Left lobe of liver (tissue), 2 donors: Measurements from ENCODE around the gene TNRC6A. TPM values are rescaled to one million over a fixed set of nuclear protein-coding genes. Genes with fewer than 3 reads are reported as not detected.
"Not testable (repeated sequence)": the region's sequence is repeated elsewhere in the genome, so short reads cannot be mapped to it uniquely, and the experiment has no call there.

Experiments
- ATAC-seq: fragments of 200-7000 bp; cut with Tn5 transposase; one replicate; pipeline ENCODE4 v1.9.1; 2020; ENCODE audit warnings: mild to moderate bottlenecking, moderate library complexity
- DNase-seq: peaks from one replicate; pipeline ENCODE4 v3.0.0-alpha.2; 2020; ENCODE audit warnings: low spot score
- total RNA-seq: library from RNA; stranded (reverse); gene quantifications from one replicate; pipeline ENCODE4 v1.2.1, GENCODE V29; 2021
- donor health status: DM: no; HTN: no; CAD: no; lungs with moderate emphysema.
- donor health status: DM: no; HTN: yes; CAD: no.

TNRC6A gene
- total RNA-seq, 1 donor from 2014 or later, result 33.7 TPM

- DNase-seq (no peak), ATAC-seq (peak; percentile 48)
These were observed 81.7 kb downstream of the TNRC6A start for GRCh38 chr16:24810951-24811843.

GRCh38 chr16:24812813-24813212 is 83.4 kb downstream of the TNRC6A start:
- not testable (repeated sequence) for DNase-seq, ATAC-seq

GRCh38 chr16:24815021-24815420 is 85.6 kb downstream of the TNRC6A start:
- no peak for DNase-seq
- ATAC-seq, result no peak

GRCh38 chr16:24816688-24817087 is 87.2 kb downstream of the TNRC6A start:
- ATAC-seq, result peak; percentile 66
- DNase-seq, result no peak

GRCh38 chr16:24819462-24820040 is 90.1 kb downstream of the TNRC6A start:
- DNase-seq (no peak), ATAC-seq (no peak)

- no peak for DNase-seq
- no peak for ATAC-seq
These were observed 91.1 kb downstream of the TNRC6A start for GRCh38 chr16:24820522-24820921.

- no peak for DNase-seq
- ATAC-seq, result no peak
These were observed 91.7 kb downstream of the TNRC6A start for GRCh38 chr16:24821129-24821528.

GRCh38 chr16:24822542-24822941 is 93.1 kb downstream of the TNRC6A start:
- peak; percentile 11 for ATAC-seq
- DNase-seq, result peak; percentile 31

- peak; percentile 34 for ATAC-seq
These were observed 93.5 kb downstream of the TNRC6A start for GRCh38 chr16:24822974-24823373.

GRCh38 chr16:24825696-24826095 is 96.2 kb downstream of the TNRC6A start:
- no peak for DNase-seq
- no peak for ATAC-seq

More at GRCh38 chr16:24822974-24823373, 93.5 kb downstream of the TNRC6A start:
- no peak for DNase-seq

GRCh38 chr16:24826096-24826690 is 96.7 kb downstream of the TNRC6A start:
- ATAC-seq, result no peak
- no peak for DNase-seq

GRCh38 chr16:24826817-24827566 is 97.5 kb downstream of the TNRC6A start:
- DNase-seq (no peak), ATAC-seq (no peak)

- ATAC-seq, result peak; percentile 34
These were observed 99.7 kb downstream of the TNRC6A start for GRCh38 chr16:24829153-24829552.

GRCh38 chr16:24833352-24833751 is 103.9 kb downstream of the TNRC6A start:
- DNase-seq (no peak), ATAC-seq (no peak)

More at GRCh38 chr16:24829153-24829552, 99.7 kb downstream of the TNRC6A start:
- no peak for DNase-seq

GRCh38 chr16:24834459-24835335 is 105.2 kb downstream of the TNRC6A start:
- no peak for DNase-seq
- ATAC-seq, result peak; percentile 58

- ATAC-seq, result no peak
These were observed 107.4 kb downstream of the TNRC6A start for GRCh38 chr16:24836836-24837235.

GRCh38 chr16:24837969-24838368 is 108.5 kb downstream of the TNRC6A start:
- no peak for ATAC-seq
- no peak for DNase-seq

More at GRCh38 chr16:24836836-24837235, 107.4 kb downstream of the TNRC6A start:
- no peak for DNase-seq

GRCh38 chr16:24838554-24839266 is 109.3 kb downstream of the TNRC6A start:
- peak; percentile 76 for ATAC-seq
- no peak for DNase-seq

GRCh38 chr16:24839347-24839972 is 110.0 kb downstream of the TNRC6A start:
- no peak for DNase-seq
- ATAC-seq, result peak; percentile 68
